Measurements from ENCODE around the gene ZNF878. TPM values are rescaled to one million over a fixed set of nuclear protein-coding genes. Genes with fewer than 3 reads are reported as not detected.
A peak's percentile ranks its signal among the peaks of the same experiment; 100 is the strongest.

The ZNF878 gene
- total and polyA plus RNA-seq, 2 of the 13 experiments (the other 11 are each of a cell fraction or from before 2014, with no cell fraction given), result 0.46 to 5.2 TPM

- TF ChIP-seq ZNF646 (CRISPR knock-in tag; IDR thresholded peaks at IDR 0.05) (peak; percentile 55; the same call in 1 of the 2 replicates), ZNF33B (CRISPR knock-in tag; IDR thresholded peaks at IDR 0.05) (no peak), TAF15 (IDR thresholded peaks at IDR 0.05; ENCODE audit: low read depth, low read length, poor library complexity, severe bottlenecking) (no peak), ZFP62 (CRISPR knock-in tag; IDR thresholded peaks at IDR 0.05) (no peak), JDP2 (CRISPR knock-in tag; IDR thresholded peaks at IDR 0.05; ENCODE audit: borderline replicate concordance) (no peak), ZNF609 (CRISPR knock-in tag; IDR thresholded peaks at IDR 0.05; ENCODE audit: borderline replicate concordance) (no peak), ZFP91 (CRISPR knock-in tag; IDR thresholded peaks at IDR 0.05; ENCODE audit: borderline replicate concordance) (peak; percentile 88), ZNF432 (CRISPR knock-in tag; IDR thresholded peaks at IDR 0.05; ENCODE audit: borderline replicate concordance) (peak; percentile 75; the same call in 1 of the 2 replicates), ZNF143 (CRISPR knock-in tag; IDR thresholded peaks at IDR 0.05) (peak; percentile 43; the same call in 1 of the 2 replicates), ZNF296 (CRISPR knock-in tag; conservative IDR thresholded peaks at IDR 0.05) (0 out of 2 replicates have a peak, but pooled peaks have one; percentile 39), MAFF (IDR thresholded peaks at IDR 0.05; ENCODE audit: low read depth, low read length) (no peak), ZNF850 (CRISPR knock-in tag; conservative IDR thresholded peaks at IDR 0.05) (no peak), THAP11 (CRISPR knock-in tag; IDR thresholded peaks at IDR 0.05) (peak; percentile 82), JUND (CRISPR knock-in tag; IDR thresholded peaks at IDR 0.05) (peak; percentile 42; the same call in 1 of the 2 replicates), NR2F6 (IDR thresholded peaks at IDR 0.05) (no peak), NR2F6 (CRISPR knock-in tag; IDR thresholded peaks at IDR 0.05) (peak; percentile 42; the same call in 1 of the 2 replicates), MEIS2 (CRISPR knock-in tag; IDR thresholded peaks at IDR 0.05) (0 out of 2 replicates have a peak, but pooled peaks have one; percentile 14)
Observed at GRCh38 chr19:12052497-12053169, at the start of gene ZNF878 (continued).
